Measurements from ENCODE around the gene HPCAL1. TPM values are rescaled to one million over a fixed set of nuclear protein-coding genes. Genes with fewer than 3 reads are reported as not detected.

HPCAL1 gene
- total RNA-seq, 4 donors from 2014 or later = 18.6 to 59.5 (median 37.1) TPM

- TF ChIP-seq, protein P1, sequence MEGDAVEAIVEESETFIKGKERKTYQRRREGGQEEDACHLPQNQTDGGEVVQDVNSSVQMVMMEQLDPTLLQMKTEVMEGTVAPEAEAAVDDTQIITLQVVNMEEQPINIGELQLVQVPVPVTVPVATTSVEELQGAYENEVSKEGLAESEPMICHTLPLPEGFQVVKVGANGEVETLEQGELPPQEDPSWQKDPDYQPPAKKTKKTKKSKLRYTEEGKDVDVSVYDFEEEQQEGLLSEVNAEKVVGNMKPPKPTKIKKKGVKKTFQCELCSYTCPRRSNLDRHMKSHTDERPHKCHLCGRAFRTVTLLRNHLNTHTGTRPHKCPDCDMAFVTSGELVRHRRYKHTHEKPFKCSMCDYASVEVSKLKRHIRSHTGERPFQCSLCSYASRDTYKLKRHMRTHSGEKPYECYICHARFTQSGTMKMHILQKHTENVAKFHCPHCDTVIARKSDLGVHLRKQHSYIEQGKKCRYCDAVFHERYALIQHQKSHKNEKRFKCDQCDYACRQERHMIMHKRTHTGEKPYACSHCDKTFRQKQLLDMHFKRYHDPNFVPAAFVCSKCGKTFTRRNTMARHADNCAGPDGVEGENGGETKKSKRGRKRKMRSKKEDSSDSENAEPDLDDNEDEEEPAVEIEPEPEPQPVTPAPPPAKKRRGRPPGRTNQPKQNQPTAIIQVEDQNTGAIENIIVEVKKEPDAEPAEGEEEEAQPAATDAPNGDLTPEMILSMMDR (IDR thresholded peaks at IDR 0.05; ENCODE audit: low read depth) = no peak
Measured at GRCh38 chr2:10410001-10410822, 107.5 kb downstream of the HPCAL1 start.

DNA sequence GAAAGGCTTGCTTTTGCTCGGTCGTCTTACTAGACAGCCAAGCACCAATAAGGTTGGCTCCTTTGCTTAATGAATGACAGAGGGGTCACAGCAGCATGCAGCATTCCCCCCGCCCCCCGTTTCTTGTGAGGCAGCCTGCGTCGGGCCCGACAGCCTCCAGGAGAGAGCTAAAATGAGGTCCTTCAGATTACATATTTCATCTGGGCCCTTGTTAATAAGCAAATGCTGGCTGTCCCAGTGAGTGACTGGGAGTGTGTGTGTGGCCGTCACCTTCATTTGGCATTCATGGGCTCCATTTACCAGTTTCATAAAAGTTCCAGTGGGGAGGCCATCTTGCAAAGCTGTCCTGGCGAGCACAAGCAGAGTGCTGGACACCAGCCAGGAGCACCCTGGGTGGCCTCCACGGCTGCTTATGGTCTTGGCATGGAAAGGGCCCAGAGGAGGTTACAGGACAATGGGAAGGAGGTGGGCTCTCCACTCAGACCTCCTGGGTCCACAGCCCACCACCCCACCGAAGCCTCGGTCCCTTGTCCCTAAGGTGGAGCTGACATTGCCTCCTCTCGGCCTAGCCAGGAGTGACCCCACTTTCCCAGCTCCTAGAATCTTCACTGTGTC is 108.2 kb downstream of the HPCAL1 start:
- TF ChIP-seq, protein P1 (IDR thresholded peaks at IDR 0.05; ENCODE audit: low read depth) = no peak

- TF ChIP-seq, protein P1 (IDR thresholded peaks at IDR 0.05; ENCODE audit: low read depth) = no peak
Measured at GRCh38 chr2:10411557-10411956, 108.9 kb downstream of the HPCAL1 start.

- TF ChIP-seq, protein P1 (IDR thresholded peaks at IDR 0.05; ENCODE audit: low read depth) = no peak
Measured at GRCh38 chr2:10412380-10412779, 109.7 kb downstream of the HPCAL1 start.

DNA sequence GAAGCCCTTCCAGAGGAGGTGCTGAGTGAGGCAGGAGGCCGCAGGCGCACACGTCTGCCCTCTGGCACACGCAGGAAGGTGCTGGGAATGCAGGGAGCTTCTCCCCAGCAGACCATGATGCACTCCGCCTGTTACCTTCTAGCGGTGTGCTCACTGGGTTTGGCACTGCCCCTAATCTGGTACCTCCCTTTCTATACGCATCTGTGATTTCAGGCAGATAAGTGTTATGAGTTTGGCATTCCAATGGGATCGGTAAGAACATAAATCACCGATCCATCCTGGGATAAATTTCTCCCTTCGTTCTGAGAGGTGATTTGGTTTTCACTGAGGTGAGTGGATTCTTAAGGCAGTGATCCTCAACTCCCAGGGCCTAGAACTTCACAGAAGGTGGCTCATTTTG is 110.8 kb downstream of the HPCAL1 start:
- TF ChIP-seq, protein P1 (IDR thresholded peaks at IDR 0.05; ENCODE audit: low read depth) = no peak

DNA sequence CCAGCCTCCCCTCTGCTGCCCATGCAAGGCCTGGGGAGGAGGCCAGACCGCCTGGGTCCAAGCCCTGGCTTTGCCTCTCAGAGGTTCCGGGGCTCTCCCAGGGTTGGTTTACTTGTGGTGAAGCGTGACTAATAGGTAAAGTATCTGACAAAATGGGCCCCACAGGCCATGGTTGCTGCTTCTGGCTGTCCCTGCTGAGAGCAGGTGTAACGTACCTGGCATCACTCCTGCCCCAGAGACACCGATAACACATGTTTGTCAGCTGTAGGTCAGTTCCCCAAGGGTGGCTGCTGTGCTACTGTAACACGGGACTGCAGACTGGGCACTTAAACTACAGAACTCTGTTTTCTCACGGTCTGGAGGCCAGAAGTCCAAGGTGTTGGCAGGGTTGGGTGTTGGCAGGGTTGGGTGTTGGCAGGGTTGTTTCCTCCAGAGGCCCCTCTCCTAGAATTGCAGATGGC is 111.3 kb downstream of the HPCAL1 start:
- TF ChIP-seq, protein P1 (IDR thresholded peaks at IDR 0.05; ENCODE audit: low read depth) = no peak

GRCh38 chr2:10414591-10414990 is 111.9 kb downstream of the HPCAL1 start:
- TF ChIP-seq, protein P1 (IDR thresholded peaks at IDR 0.05; ENCODE audit: low read depth) = no peak

Data from subcutaneous adipose tissue (tissue), 4 donors.